Stimulated activated CD8-positive, alpha-beta memory T cell treated with anti-CD3 and anti-CD28 coated beads, Interleukin-12 subunit alpha, Interleukin-12 subunit beta, amount 100 ng/mL, for 24 hours (primary cell): ENCODE results near the gene SUN1.

Source experiments
- DNase-seq: peaks from one replicate; pipeline ENCODE4 v3.0.0-alpha.2; 2020; ENCODE audit errors: extremely low read depth

The SUN1 gene

DNA sequence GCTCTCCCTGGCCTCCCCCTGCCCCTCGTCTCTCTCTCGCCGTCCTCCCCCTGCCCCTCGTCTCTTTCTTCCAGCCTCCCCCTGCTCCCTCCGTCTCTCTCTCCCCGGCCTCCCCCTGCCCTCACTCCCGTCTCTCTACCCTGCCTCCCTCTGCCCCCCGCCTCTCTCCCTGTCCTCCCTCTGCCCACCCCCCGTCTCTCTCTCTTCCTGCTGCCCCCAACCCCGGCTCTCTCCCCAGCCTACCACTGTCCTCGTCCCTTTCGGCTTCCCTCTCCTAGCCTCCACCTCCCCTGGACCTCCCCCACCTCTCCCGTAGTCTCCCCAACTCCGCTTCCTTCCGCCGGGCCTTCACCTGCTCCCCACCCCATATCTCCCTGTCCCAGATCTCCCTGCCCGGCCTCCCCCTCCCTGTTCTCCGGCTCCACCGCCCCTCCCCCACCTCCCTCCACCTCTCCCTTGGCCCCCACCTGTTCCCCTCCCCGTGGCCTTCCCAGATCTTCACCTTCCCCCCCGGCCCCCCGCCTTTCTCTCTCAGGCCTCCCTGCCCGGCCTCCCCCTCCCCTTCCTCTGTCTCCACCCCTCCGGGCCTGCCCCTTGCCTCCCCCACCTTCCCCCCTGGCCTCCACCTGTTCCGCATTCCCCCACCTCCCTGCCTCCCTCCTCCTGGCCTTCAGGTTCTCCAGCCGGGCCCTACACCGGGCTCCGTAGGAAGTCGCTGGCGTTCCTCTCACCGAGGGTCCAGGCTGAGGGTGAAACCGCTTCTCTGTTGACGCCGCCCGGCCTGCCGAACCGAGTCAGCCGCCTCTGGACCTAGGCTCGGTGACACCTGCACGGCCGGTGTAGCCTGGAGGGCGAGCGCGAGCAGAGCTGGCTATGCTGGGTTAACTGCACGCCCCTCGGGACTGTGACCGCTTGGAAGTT, 45.3 kb downstream of the SUN1 start:
- DNase-seq, result no peak

DNA sequence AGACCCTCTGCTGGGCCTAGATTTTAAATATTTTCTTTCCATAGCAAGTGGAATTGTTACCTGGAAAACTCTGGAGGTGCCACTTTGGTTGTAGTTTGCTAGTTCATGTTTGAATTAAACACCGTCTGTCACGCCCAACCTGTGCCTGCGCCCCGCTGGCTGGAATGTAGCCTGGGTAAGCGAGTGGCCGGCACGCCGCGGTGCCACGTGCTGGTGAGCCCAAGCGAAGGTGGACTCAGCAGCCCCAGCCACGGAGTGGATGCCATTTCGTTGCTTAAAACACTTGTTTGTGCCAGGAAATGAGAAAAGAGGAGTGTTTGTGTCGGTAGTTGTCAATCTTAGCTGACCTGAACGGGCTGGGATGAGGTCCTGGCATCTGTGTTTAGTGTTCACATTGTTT, 46.8 kb downstream of the SUN1 start:
- no peak for DNase-seq

DNA sequence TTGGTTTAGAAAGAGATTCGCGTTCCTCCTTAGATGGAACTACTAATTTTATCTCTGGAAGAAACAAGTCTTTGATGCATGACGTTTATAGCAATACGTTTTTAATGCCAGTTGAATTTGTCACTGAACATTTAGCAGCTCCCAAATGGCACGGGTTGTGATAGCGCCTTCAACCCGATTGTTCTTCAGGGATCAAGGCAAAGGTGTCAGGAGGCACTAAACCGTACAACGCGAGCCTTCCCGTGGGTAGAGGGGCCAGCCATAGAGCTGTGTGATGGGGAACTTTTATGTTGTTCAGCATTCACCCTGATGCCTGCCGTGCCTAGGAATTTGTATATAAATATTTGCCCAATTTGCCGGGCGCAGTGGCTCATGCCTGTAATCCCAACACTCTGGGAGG, 47.4 kb downstream of the SUN1 start:
- DNase-seq, result no peak

DNA sequence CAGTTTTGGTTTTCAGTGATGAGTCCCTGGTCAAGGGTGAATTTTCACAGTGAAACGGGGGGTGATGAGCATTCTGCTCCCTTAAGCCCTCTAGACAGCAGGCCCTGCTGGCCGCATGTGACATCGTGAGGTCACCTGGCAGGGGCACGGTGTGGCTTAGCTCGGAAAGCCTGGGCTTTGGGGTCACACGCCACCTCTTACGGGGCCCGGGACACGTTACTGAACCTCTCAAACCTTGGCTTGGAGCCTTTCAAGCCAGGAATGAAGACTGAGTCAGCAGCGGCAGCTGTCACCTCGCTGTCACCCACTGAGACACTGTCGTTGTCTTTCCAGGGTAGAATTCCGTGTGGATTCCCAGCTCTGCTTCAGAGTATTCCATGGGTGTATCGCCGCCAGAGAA, 48.2 kb downstream of the SUN1 start:
- DNase-seq, result no peak

DNA sequence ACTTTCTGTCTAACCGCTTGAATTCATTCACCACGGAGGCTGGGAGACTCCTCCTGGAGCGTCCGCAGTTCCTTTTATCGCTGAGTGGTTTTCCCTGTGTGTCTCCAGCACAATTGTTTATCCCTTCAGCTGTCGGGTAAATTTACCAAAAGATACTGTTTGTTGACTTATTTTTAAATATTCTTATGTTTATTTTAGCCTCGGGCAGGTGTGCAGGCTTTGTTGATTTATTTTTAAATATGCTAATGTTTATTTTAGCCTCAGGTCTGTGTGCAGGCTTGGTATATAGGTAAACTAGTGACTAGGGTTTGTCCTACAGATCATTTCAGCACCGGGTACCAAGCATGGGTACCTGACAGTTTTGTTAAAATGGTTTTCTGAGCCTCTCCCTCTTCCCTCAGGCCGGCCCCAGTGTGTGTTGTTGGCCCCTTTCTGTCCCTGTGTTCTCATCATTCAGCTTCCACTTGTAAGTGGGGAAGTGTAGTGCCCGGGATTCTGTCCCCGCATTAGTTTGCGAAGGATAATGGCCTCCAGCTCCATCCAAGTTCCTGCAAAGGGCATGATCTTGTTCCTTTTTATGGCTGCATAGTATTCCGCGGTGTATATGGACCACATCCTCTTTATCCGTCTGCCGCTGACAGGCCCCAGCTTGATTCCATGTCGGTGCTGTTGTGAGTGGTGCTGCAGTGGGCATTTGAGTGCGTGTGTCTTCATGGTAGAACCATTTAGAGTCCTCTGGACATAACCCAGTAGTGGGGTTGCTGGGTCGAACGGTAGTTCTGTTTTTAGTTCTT, 49.4 kb downstream of the SUN1 start:
- DNase-seq, result no peak

DNA sequence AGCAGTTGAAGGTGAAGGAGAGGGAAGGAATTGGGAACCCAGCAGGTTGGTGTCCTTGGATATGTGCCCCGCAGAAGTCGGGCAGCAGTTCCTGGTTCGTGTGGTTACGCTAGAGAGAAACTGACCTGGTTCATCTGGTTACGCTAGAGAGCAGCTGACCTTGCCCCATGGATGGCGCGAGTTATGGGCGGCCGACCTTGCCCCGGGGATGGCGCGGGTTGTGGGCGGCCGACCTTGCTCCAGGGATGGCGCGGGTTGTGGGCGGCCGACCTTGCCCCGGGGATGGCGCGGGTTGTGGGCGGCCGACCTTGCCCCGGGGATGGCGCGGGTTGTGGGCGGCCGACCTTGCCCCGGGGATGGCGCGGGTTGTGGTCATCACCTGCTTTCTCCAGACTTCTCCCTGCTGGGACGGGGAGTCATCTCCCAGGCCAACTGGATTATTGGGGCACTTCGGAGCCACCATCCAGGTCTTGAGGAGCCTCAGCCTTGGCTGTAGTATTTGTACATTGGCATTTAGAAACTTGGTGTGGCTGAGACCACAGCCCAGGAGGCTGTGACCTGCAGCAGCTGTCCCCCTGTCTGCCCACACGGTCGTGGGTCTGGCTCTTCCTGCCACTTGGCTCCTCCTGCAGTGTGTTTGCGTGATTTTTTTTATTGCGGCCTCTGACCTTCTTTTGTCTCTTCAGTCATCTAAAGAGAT, 50.2 kb downstream of the SUN1 start:
- no peak for DNase-seq

DNA sequence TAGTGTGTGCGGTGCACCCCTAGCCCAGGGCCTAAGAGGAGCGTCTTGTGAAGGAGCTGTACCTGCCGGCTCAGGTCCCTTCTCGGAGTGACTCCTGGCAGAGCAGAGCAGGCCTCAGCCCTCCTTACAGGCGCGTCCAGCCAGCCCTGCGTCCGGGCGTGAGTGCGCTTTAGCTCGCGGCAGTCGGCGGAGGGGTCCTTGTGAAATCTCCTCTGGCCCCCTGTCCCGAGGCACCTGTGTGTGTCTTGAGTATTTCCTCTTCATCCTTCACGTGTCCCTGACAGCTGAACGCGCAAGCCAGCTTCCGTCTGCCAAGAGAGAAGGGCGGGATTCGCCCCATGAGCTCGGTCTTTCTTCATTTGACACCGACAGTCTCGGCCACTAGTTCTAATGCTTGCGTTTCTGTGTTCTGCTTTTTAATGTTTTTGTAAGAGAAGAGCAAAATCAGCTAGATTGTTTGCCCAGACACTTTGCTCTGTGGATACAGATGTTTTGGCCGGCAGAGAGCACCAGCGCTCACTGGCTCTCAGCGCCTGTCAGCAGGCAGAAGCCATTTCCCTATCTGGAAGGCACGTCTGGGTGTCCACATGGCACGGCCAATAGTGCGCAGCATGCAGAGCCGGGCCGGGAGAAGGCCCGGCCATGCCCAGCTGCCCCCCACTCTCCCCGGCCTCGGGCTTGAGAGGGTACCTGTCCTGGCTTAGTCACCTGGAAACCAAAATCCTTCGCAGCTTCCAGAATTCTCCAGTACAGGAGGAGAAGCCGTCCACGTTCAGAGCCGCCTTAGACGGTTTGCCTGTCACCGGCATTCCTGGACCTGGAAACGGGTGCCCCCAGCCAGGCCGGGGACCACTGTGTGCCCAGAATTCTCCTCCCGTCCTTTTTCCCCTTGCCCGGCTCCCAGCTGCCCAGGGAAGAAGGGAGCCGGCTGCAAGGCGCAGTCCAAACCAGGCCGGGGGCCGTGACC, 51.1 kb downstream of the SUN1 start:
- DNase-seq, result no peak

DNA sequence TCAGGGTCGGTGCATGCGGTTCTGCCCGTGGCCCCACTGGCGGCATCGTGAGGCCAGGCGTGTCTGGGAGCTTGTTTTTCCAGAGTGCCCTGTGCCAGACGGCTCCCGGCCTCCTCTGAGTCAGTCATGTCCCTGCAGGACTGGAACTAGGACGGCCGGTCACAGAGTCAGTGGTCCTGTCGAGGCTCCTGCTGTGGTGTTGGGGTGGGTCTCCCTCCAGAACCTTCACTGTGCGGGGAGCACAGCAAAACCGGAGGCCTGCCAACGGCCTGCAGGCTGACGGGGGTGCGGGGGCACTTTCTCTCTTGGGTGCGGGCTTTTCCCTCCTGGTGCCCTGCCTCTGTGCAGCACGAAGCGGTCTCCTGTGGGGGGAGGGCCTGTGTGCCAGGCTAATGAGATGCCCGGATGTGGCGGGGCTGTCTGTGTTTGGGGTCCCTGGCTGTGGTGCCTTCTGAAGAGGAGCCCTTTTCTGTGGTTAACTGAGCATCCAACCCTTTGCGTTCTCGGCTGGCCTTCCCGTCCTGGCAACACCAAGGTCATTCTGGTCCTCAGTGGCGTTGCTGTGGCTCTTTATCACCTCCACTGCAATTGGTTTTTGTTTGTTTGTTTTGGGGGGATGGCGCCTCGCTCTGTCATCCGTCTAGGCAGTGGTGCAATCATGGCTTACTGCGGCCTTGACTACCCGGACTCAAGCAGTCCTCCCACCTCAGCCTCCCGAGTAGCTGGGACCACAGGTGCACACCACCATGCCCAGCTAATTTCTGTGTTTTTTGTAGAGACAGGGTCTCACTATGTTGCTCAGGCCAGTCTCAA, 52.1 kb downstream of the SUN1 start:
- no peak for DNase-seq

DNA sequence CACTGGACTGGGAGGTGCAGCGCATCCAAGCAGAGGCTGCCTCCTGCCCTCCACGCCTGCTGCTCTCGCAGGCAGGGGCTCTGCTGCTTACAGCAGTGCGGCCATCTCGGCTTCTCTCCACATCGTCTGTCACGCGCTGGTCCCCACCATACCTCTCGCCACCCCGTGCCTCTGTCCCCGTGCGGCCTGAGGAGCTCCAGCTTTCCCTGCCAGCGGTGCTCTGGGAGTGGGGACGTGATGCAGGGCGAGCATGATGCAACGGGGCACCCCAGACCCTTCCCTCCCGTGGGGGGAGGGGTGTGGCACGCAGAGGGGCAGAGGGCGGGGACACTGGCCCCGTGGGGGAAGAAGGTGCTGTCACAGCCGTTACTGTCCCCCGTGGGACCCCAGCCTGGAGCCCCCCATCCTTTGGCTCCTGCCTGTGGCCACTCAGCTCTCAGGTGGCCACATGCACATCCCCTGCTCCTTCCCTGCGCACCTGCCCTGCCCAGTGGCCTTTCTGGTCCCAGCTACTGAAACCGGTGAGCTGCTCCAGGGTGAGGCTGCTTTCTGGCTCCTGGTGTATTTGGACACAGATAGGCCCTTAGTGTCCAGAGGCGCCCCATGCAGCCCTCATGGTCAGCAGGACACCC, 53.1 kb downstream of the SUN1 start:
- DNase-seq, result no peak

DNA sequence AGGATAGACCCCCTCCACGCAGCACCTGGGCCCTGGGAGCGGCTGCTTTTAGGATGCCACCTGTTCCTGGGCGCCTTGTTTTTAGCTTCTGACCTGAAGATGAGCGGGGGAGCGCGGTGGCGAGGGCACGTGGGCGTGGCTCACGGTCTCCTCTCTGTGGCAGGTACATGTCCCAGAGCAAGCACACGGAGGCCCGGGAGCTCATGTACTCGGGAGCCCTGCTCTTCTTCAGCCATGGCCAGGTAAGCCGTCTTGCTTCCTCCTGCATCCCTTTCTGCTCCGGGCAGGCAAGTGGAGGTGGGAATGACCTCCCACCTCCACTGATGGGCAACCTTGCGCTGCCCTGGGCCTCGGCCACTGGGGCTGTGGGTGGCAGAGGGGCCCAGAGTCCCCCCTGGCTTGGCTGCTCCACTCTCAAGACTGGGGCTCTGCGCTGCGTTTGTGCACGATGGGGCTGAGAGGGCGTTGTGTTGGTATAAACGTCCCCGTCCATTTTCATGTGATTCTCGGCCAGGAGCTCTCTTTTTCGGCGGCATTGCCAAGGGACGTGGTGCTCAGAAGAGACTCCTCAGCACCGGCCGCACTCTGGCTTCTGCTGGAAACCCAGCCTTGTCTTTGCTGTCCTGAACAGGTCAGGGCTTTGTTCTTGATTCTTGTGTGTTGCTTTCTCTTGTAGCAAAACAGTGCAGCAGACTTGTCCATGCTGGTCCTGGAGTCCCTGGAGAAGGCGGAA, 53.8 kb downstream of the SUN1 start:
- no peak for DNase-seq

DNA sequence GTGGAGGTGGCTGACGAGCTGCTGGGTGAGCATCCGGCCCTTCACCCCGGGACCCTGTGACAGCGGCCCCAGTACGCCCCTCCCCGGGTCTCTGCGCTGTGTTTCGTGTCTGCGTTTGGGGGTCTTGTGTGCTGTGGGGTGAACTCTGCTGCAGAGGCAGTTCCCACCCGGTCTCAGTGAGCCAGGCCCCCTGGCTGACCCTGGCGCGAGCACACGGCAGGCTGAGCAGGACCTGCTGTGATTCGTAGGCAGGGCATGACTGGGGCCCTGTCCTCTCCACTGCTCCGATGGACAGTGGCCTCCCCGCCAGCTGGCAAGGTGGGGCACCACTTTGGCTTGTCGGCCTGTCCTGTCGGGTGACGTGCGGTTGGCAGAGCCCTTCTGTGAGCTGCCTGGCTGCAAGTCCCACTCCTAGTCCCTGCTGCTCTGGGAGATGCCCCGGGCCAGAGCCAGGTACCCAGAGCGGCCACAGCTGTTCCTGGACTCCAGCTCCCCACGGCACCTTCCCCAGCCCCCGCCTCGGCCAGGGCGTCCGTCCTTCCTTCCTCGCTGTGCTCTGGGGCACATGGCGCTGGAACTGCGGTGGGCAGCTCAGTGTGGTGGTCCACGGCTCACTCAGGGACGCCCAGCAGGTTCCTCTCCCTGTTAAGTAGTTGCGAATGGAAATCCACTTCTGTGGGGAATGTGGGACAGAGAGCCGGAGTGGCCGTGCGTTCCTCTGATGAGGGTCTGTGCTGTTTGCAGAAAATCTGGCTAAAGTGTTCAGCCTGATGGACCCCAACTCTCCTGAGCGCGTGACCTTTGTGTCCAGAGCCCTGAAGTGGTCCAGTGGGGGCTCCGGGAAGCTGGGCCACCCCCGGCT, 54.6 kb downstream of the SUN1 start:
- no peak for DNase-seq

DNA sequence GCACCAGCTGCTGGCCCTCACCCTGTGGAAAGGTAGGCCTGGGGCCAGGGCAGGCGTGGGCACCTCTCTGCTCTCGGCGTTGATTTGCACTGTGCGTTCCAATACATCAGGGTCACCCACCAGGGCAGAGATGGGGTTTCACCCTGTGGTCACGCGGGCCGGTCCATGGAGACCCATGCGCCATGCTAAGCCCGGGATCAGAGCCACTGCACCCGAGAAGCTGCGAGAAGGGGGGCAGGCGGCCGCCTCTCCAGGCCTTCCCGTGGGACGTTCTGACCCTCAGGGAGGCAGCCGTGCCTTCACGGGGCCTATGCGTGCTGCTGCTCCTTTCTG, 55.2 kb downstream of the SUN1 start:
- no peak for DNase-seq

DNA sequence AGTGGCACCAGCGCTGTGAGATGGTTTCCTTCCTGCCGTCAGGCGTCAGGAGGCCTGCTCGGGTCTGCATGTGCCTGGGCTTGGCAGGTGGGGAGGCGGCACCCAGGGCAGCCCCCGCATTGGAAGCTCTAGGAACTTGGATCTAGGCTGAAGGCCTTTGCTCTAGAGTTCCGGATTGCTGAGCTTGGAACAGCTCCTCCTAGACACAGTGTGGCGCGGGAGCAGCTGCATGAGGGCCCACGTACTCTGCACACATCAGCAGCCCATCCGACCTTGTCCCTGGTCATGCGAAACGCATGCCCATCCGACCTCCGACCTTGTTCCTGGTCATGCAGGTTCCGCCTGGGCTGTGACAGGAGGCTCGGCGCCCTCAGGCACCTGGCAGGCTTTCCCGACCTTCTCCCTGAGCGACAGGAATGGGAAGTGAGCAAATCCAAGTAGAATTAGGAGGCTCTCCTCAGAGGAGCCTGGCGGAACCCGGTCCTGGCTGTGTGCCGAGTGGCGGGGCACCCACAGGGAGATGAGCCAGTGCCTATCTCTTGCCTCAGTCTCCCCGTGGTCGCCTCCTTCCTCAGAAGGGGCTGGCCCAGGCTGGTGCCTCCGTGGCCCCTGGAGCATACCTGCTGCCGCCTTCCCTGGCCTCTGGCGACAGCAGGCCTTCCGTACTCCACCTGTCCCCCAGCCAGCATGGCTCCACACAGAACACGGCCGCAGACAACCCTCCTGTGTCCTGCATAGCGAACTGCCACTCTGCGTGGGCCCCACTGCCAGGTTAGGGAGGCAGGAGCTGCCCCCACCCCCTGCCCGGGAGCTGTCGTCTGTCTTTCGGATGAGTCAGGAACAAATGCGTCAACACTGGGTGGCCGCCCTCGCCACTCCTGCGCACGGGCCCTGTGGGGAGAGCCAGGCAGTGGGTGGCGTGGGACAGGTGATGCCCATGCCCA, 56.1 kb downstream of the SUN1 start:
- DNase-seq, result no peak

DNA sequence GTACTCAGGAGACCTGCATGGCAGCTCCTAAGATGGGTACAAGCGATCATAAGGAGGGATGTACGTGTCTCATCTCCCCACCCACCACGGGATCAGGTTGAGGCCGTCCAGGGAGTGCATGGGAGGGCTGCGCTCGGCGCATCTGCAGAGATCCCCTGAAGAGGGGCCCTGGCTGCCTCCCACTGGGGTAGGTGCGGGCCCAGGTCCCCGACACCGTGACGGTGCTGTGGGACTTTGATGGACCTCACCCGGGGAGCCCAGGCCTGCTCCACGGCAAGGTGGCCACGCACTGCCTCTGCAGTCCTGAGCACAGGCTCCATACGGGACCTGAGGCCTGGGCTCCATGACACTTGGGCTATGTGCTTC, 56.7 kb downstream of the SUN1 start:
- DNase-seq, result no peak

DNA sequence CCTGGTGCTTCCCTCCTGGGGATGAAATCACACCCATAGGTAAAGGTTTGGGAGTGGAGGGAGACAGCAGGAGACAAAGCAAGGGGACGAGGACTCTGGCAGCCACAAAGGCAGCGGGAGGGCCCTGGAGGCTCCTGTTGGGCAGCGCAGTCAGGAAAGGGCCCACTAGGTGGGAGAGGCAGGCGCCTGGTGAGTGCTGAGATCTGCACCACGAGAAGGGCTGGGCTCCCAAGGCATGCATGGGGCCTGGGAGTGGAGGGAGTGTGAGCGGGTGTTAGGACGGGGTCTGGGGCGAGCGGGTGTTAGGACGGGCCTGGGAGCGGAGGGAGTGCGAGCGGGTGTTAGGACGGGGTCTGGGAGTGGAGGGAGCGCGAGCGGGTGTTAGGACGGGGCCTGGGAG, 57.1 kb downstream of the SUN1 start:
- DNase-seq, result no peak

DNA sequence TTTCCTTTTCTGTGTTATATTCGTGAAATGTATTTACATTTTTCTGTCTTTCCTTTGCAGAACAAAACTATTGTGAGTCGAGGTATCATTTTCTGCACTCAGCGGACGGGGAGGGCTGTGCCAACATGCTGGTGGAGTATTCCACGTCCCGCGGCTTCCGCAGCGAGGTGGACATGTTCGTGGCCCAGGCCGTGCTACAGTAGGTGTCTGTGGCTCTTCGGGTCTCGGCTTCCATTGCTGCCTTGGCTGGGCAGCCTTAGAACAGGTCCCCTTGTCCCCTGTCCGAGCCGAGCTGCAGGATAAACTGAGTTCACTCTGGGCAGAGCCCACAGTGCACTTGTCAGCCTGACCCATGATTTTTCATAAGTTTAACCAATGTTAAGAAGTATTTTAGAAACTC, 58.6 kb downstream of the SUN1 start:
- DNase-seq, result no peak

DNA sequence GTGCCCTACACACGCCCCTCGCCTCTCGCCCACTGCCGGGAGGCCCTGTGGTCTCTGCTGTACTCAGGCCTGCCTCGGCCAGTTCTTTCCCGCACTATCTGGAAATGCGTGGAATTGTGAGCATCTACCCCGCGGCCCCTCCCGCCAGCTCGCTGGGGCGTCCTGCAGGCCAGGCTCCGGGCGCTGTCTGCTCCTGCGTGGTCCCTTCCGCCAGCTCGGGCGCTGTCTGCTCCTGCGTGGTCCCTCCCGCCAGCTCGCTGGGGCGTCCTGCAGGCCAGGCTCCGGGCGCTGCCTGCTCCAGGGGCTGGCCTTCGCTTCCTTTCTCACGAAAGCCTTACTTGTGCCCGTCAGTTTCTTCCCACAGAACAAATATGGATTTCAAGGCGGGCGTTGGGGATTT, 59.0 kb downstream of the SUN1 start:
- DNase-seq, result no peak
